Measurements from ENCODE around the gene RBM47. TPM values are rescaled to one million over a fixed set of nuclear protein-coding genes. Genes with fewer than 3 reads are reported as not detected.

RBM47 gene
- total and polyA plus RNA-seq, 2 of the 4 experiments (the other 2 are of a cell fraction), result 0.44 to 1.1 TPM

DNA sequence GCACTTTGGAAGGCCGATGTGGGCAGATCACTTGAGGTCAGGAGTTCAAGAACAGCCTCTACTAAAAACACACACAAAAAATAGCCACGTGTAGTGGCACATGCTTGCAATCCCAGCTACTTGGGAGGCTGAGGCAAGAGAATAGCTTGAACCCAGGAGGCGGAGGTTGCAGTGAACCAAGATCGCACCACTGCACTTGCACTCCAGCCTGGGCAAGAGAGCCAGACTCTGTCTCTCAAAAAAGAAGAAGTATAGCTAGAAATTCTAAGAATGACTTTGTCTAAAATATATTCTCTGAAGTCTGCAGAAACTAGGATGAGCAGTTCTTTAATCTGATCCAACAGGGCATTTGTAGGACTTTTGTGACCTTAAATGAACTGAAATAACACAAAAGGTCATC lies 17.4 kb downstream of the RBM47 start:
- H4K5ac ChIP-seq (ENCODE audit: low read depth, low read length), result no peak overlapping the region
- H3K27me3 ChIP-seq (ENCODE audit: control insufficient read depth, insufficient read depth, low read length), result no peaks in the 10 kb centered on the region
- H3K4ac ChIP-seq (ENCODE audit: low read depth, low read length), result no peak overlapping the region
- no CpG with 5 or more reads among the region's 4 CpGs for WGBS, 2 experiments (ENCODE audit: extremely low coverage in 2 of 2, insufficient read length in 1 of 2)
- H3K14ac ChIP-seq (replicated peaks; ENCODE audit: low read depth, low read length), result no peak overlapping the region
- no peak for ATAC-seq (ENCODE audit: low read depth)
- H4K20me1 ChIP-seq (ENCODE audit: insufficient read depth, low read length), result no peaks in the 10 kb centered on the region
- dilution Hi-C loops (cut with HindIII; ENCODE audit: low sequenced_read_pairs, unreplicated experiment) (no loop called here), in situ Hi-C loops (cut with MboI; ENCODE audit: low sequenced_read_pairs) (no loop called here), intact Hi-C loops (cut with micrococcal nuclease) (no loop called here)
- H3K23ac ChIP-seq (ENCODE audit: low read depth, low read length), result no peak overlapping the region
- H3K4me2 ChIP-seq (ENCODE audit: low read depth, low read length), result no peak overlapping the region
- H2AFZ ChIP-seq (replicated peaks; ENCODE audit: low read length, poor library complexity), result no peak overlapping the region
- H2BK15ac ChIP-seq (ENCODE audit: low read depth, low read length), result no peak overlapping the region
- no peak overlapping the region for H3K4me3 ChIP-seq (ENCODE audit: insufficient read depth, low read depth, low read length)
- H2BK120ac ChIP-seq (ENCODE audit: low read depth, low read length), result no peak overlapping the region
- no peak overlapping the region for H3K56ac ChIP-seq (ENCODE audit: extremely low read depth, insufficient read depth, low read length)
- no peak overlapping the region for H4K91ac ChIP-seq (ENCODE audit: insufficient read depth, low read depth, low read length)
- H3K4me1 ChIP-seq (ENCODE audit: control insufficient read depth, insufficient read depth, low read length), result no peaks in the 10 kb centered on the region
- H2AK9ac ChIP-seq (replicated peaks; ENCODE audit: low read depth, low read length, poor library complexity), result no peak overlapping the region
- H3K9me3 ChIP-seq (ENCODE audit: control insufficient read depth, insufficient read depth, low read length), result no peaks in the 10 kb centered on the region
- no peak overlapping the region for H3K9ac ChIP-seq (ENCODE audit: low read depth, low read length)
- no peak for TF ChIP-seq CEBPB (IDR thresholded peaks at IDR 0.05; ENCODE audit: low read depth, low read length)
- H2AK5ac ChIP-seq (ENCODE audit: low read depth, low read length), result no peak overlapping the region
- 0 out of 2 replicates have a peak, but pooled peaks cover 2% of the 10 kb centered on the region for H3K9me1 ChIP-seq (ENCODE audit: insufficient read depth, low read length)
- H2BK20ac ChIP-seq (ENCODE audit: low read depth, low read length), result no peak overlapping the region
- no TSS peak for BruUV-seq (replicated peaks)
- no peaks in the 10 kb centered on the region for H3K36me3 ChIP-seq (ENCODE audit: control insufficient read depth, insufficient read depth, low read length)
- H3K27ac ChIP-seq (ENCODE audit: insufficient read depth, low read length), result no peak overlapping the region
- no peak overlapping the region for H2BK5ac ChIP-seq (ENCODE audit: low read depth, low read length, poor library complexity, severe bottlenecking)
- ChIA-PET CTCF (no interaction called here), POLR2A (ENCODE audit: unreplicated experiment) (no interaction called here)
- no peak overlapping the region for H3K18ac ChIP-seq (ENCODE audit: low read depth, low read length)
- no peak overlapping the region for H4K8ac ChIP-seq (ENCODE audit: low read depth in 2 of 2, low read length in 2 of 2)
- DNase-seq, result no peak
- no peaks in the 10 kb centered on the region for H3K79me1 ChIP-seq (ENCODE audit: low read depth in 1 of 2, low read length in 2 of 2)
